Measurements from ENCODE around the gene C1orf232. TPM values are rescaled to one million over a fixed set of nuclear protein-coding genes. Genes with fewer than 3 reads are reported as not detected.

The C1orf232 gene
- total and polyA plus RNA-seq, 9 of the 15 experiments (the other 6 are each of a cell fraction or from before 2014, with no cell fraction given) = not detected

GRCh38 chr1:26122988-26123973 is 45.5 kb downstream of the C1orf232 start (continued):
- TF ChIP-seq ZNF174 (CRISPR knock-in tag; IDR thresholded peaks at IDR 0.05) (no peak), ZNF830 (CRISPR knock-in tag; IDR thresholded peaks at IDR 0.05) (no peak), MNT (conservative IDR thresholded peaks at IDR 0.05) (peak; percentile 48 to 59; a peak in 2 of 4 replicates), SMARCB1 (IDR thresholded peaks at IDR 0.05; ENCODE audit: insufficient read length, low read depth) (peak; percentile 85), LEF1 (IDR thresholded peaks at IDR 0.05) (peak; percentile 88), CBX8 (IDR thresholded peaks at IDR 0.05; ENCODE audit: borderline replicate concordance, extremely low read depth, low read depth, low read length, poor library complexity, severe bottlenecking) (no peak), FOXP4 (CRISPR knock-in tag; IDR thresholded peaks at IDR 0.05; ENCODE audit: borderline replicate concordance) (no peak), MGA (IDR thresholded peaks at IDR 0.05) (peak; percentile 64; the same call in 1 of the 2 replicates), ZNF766 (CRISPR knock-in tag; conservative IDR thresholded peaks at IDR 0.05) (peak; percentile 92)
